Measurements from ENCODE around the gene COLQ.
A peak's percentile ranks its signal among the peaks of the same experiment; 100 is the strongest.
"Not testable (repeated sequence)": the region's sequence is repeated elsewhere in the genome, so short reads cannot be mapped to it uniquely, and the experiment has no call there.

COLQ gene

GRCh38 chr3:15535732-15536131 lies 14.2 kb upstream of the COLQ start:
- TF ChIP-seq CTCF (conservative IDR thresholded peaks at IDR 0.05; ENCODE audit: low read depth, low read length): no peak
- no peak overlapping the region for H3K4me3 ChIP-seq (ENCODE audit: low read depth, low read length)
- DNase-seq (ENCODE audit: low read depth): peak; percentile 26

GRCh38 chr3:15532614-15533013 lies 11.1 kb upstream of the COLQ start:
- not testable (repeated sequence) for H3K4me3 ChIP-seq (ENCODE audit: low read depth, low read length); DNase-seq (ENCODE audit: low read depth)

GRCh38 chr3:15531346-15531745 lies 9.8 kb upstream of the COLQ start:
- H3K4me3 ChIP-seq (ENCODE audit: low read depth, low read length): no peak overlapping the region
- DNase-seq (ENCODE audit: low read depth): no peak
- no peak for TF ChIP-seq CTCF (conservative IDR thresholded peaks at IDR 0.05; ENCODE audit: low read depth, low read length)

GRCh38 chr3:15528854-15529537 lies 7.5 kb upstream of the COLQ start:
- no peak overlapping the region for H3K4me3 ChIP-seq (ENCODE audit: low read depth, low read length)
- no peak for TF ChIP-seq CTCF (conservative IDR thresholded peaks at IDR 0.05; ENCODE audit: low read depth, low read length)
- DNase-seq (ENCODE audit: low read depth): peak; percentile 17

- H3K4me3 ChIP-seq (ENCODE audit: low read depth, low read length): no peak overlapping the region
- peak; percentile 24 for DNase-seq (ENCODE audit: low read depth)
- peak; percentile 52 for TF ChIP-seq CTCF (conservative IDR thresholded peaks at IDR 0.05; ENCODE audit: low read depth, low read length)
These were observed 5.5 kb upstream of the COLQ start for GRCh38 chr3:15527031-15527459.

GRCh38 chr3:15525790-15526189 lies 4.3 kb upstream of the COLQ start:
- H3K4me3 ChIP-seq (ENCODE audit: low read depth, low read length): no peak overlapping the region
- no peak for TF ChIP-seq CTCF (conservative IDR thresholded peaks at IDR 0.05; ENCODE audit: low read depth, low read length)
- no peak for DNase-seq (ENCODE audit: low read depth)

- no peak overlapping the region for H3K4me3 ChIP-seq (ENCODE audit: low read depth, low read length)
- no peak for DNase-seq (ENCODE audit: low read depth)
- no peak for TF ChIP-seq CTCF (conservative IDR thresholded peaks at IDR 0.05; ENCODE audit: low read depth, low read length)
These were observed 2.3 kb upstream of the COLQ start for GRCh38 chr3:15523660-15524417.
